Measurements from ENCODE around the gene RUNX2. TPM values are rescaled to one million over a fixed set of nuclear protein-coding genes. Genes with fewer than 3 reads are reported as not detected.

The RUNX2 gene
- total RNA-seq, 1 experiment from 2014 or later: 3.8 TPM

DNA sequence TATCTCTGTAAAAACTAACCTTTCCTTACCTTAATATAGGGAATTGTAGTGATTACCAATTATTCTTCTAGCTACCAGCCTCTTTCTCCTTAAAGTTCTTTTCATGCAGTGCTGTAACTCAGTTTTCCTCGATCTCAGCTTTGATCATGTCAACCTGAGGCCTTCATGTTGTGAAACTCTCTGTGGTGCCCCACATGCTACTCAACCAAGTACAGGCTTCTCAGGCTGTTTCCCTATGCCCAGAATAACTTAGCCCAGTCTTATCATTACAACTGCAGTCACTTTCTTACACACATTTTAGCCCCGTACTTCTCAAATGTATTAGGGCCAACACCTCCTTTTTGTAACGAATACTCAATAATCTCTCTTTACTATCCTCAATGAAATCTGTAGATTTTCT, 139.7 kb downstream of the RUNX2 start:
- no peak overlapping the region for H2AFZ ChIP-seq (ENCODE audit: low read length)
- ATAC-seq: no peak
- no peaks in the 10 kb centered on the region for H3K4me1 ChIP-seq (ENCODE audit: insufficient read depth, low read length)
- no peak overlapping the region for H3K9ac ChIP-seq (ENCODE audit: low read length)
- no peak overlapping the region for H3K27ac ChIP-seq (ENCODE audit: low read length)
- H3K4me2 ChIP-seq (ENCODE audit: low read length): no peak overlapping the region
- TF ChIP-seq EZH2phosphoT487 (IDR thresholded peaks at IDR 0.05; ENCODE audit: borderline replicate concordance, low read length) (no peak), EZH2 (IDR thresholded peaks at IDR 0.05; ENCODE audit: low read length, unreplicated experiment) (no peak)
- TF ChIP-seq, protein P1, sequence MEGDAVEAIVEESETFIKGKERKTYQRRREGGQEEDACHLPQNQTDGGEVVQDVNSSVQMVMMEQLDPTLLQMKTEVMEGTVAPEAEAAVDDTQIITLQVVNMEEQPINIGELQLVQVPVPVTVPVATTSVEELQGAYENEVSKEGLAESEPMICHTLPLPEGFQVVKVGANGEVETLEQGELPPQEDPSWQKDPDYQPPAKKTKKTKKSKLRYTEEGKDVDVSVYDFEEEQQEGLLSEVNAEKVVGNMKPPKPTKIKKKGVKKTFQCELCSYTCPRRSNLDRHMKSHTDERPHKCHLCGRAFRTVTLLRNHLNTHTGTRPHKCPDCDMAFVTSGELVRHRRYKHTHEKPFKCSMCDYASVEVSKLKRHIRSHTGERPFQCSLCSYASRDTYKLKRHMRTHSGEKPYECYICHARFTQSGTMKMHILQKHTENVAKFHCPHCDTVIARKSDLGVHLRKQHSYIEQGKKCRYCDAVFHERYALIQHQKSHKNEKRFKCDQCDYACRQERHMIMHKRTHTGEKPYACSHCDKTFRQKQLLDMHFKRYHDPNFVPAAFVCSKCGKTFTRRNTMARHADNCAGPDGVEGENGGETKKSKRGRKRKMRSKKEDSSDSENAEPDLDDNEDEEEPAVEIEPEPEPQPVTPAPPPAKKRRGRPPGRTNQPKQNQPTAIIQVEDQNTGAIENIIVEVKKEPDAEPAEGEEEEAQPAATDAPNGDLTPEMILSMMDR (conservative IDR thresholded peaks at IDR 0.05; ENCODE audit: low read depth, low read length): no peak
- no peaks in the 10 kb centered on the region for H3K27me3 ChIP-seq (ENCODE audit: low read length)
- BruUV-seq (replicated peaks): no TSS peak
- peaks cover 9% of the 10 kb centered on the region; the same call in 1 of the 2 replicates for H3K36me3 ChIP-seq (ENCODE audit: low read depth, low read length)
- no peaks in the 10 kb centered on the region for H4K20me1 ChIP-seq (ENCODE audit: low read length)
- H3K9me2 ChIP-seq (replicated peaks; ENCODE audit: low read length): no peaks in the 10 kb centered on the region
- intact Hi-C loops (cut with micrococcal nuclease): no loop called here
- no peaks in the 10 kb centered on the region for H3K9me3 ChIP-seq (ENCODE audit: low read length)
- no peaks in the 10 kb centered on the region for H3K79me2 ChIP-seq (ENCODE audit: low read length)
- POLR2A ChIA-PET (ENCODE audit: unreplicated experiment): no interaction called here
- H3K4me3 ChIP-seq (ENCODE audit: low read length): no peak overlapping the region
- CTCF ChIA-PET: no interaction called here
- no peak for DNase-seq
- no peaks in the 10 kb centered on the region for H3F3A ChIP-seq (ENCODE audit: low read length, unreplicated experiment)

GRCh38 chr6:45469663-45470062, 141.5 kb downstream of the RUNX2 start:
- Histone ChIP-seq H3K9ac (ENCODE audit: low read length) (no peak overlapping the region), H3K36me3 (ENCODE audit: low read depth, low read length) (peaks cover 9% of the 10 kb centered on the region; the same call in 1 of the 2 replicates), H3K9me3 (ENCODE audit: low read length) (no peaks in the 10 kb centered on the region), H3K4me1 (ENCODE audit: insufficient read depth, low read length) (no peaks in the 10 kb centered on the region), H4K20me1 (ENCODE audit: low read length) (no peaks in the 10 kb centered on the region), H3F3A (ENCODE audit: low read length, unreplicated experiment) (no peaks in the 10 kb centered on the region), H3K4me2 (ENCODE audit: low read length) (no peak overlapping the region), H3K4me3 (ENCODE audit: low read length) (no peak overlapping the region), H2AFZ (ENCODE audit: low read length) (no peak overlapping the region), H3K79me2 (ENCODE audit: low read length) (no peaks in the 10 kb centered on the region), H3K9me2 (replicated peaks; ENCODE audit: low read length) (no peaks in the 10 kb centered on the region), H3K27ac (ENCODE audit: low read length) (no peak overlapping the region), H3K27me3 (ENCODE audit: low read length) (no peaks in the 10 kb centered on the region)
- CTCF ChIA-PET: interaction anchor here (0.6 kb wide), 1 partner anchor 50 kb away, joined by 3 read pairs; no protein-coding TSS in a partner anchor
- BruUV-seq (replicated peaks): no TSS peak
- POLR2A ChIA-PET (ENCODE audit: unreplicated experiment): no interaction called here
- ATAC-seq (no peak), DNase-seq (no peak)
- intact Hi-C loops (cut with micrococcal nuclease): no loop called here
- no peak for TF ChIP-seq EZH2phosphoT487 (IDR thresholded peaks at IDR 0.05; ENCODE audit: borderline replicate concordance, low read length)
- TF ChIP-seq, protein P1 (conservative IDR thresholded peaks at IDR 0.05; ENCODE audit: low read depth, low read length): no peak
- no peak for TF ChIP-seq EZH2 (IDR thresholded peaks at IDR 0.05; ENCODE audit: low read length, unreplicated experiment)

DNA sequence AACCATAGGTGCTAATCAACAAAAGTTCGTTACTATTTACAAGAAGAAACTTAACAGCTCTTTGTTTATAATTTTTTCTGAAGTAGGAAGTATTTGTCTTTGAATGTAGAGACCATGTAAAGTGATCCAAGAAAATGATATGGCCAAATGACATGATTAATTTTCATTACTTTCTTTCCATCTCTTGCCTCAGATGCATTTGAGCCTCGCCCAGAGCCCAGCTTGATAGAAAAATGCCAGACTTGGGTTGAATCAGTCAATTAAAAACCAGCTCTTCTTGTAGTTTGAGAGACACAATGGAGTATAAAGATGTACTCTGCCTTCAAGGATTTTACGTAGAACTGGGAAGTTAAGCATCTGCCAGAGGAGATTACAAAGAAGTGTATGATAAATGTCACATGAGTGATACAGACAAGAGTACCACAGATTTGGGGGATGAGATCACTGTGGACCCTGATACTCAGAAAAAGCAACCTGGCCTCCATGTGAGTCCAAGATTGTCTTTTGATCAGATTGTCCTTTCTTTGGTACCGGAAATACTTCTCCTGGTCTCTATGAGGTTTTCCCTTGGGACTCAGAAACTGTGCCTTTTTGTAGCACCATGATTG, 142.1 kb downstream of the RUNX2 start:
- no peaks in the 10 kb centered on the region for H3K4me1 ChIP-seq (ENCODE audit: insufficient read depth, low read length)
- CTCF ChIA-PET: no interaction called here
- no peaks in the 10 kb centered on the region for H4K20me1 ChIP-seq (ENCODE audit: low read length)
- no peaks in the 10 kb centered on the region for H3F3A ChIP-seq (ENCODE audit: low read length, unreplicated experiment)
- no TSS peak for BruUV-seq (replicated peaks)
- no peak overlapping the region for H3K4me2 ChIP-seq (ENCODE audit: low read length)
- no peak for DNase-seq
- ATAC-seq: no peak
- no peak overlapping the region for H3K4me3 ChIP-seq (ENCODE audit: low read length)
- H3K27ac ChIP-seq (ENCODE audit: low read length): no peak overlapping the region
- H3K27me3 ChIP-seq (ENCODE audit: low read length): no peaks in the 10 kb centered on the region
- no peaks in the 10 kb centered on the region for H3K9me3 ChIP-seq (ENCODE audit: low read length)
- no peak overlapping the region for H2AFZ ChIP-seq (ENCODE audit: low read length)
- H3K36me3 ChIP-seq (ENCODE audit: low read depth, low read length): peaks cover 9% of the 10 kb centered on the region; the same call in 1 of the 2 replicates
- H3K9me2 ChIP-seq (replicated peaks; ENCODE audit: low read length): no peaks in the 10 kb centered on the region
- H3K79me2 ChIP-seq (ENCODE audit: low read length): no peaks in the 10 kb centered on the region
- TF ChIP-seq EZH2 (IDR thresholded peaks at IDR 0.05; ENCODE audit: low read length, unreplicated experiment): no peak
- TF ChIP-seq, protein P1 (conservative IDR thresholded peaks at IDR 0.05; ENCODE audit: low read depth, low read length): no peak
- no peak for TF ChIP-seq EZH2phosphoT487 (IDR thresholded peaks at IDR 0.05; ENCODE audit: borderline replicate concordance, low read length)
- no peak overlapping the region for H3K9ac ChIP-seq (ENCODE audit: low read length)
- POLR2A ChIA-PET (ENCODE audit: unreplicated experiment): no interaction called here
- intact Hi-C loops (cut with micrococcal nuclease): no loop called here

Data from PC-3 (cell line).